Measurements from ENCODE around the gene RFTN1. TPM values are rescaled to one million over a fixed set of nuclear protein-coding genes. Genes with fewer than 3 reads are reported as not detected.

RFTN1 gene
- total and polyA plus RNA-seq, 2 donors (not counting 3 experiments of a cell fraction or from before 2014, with no cell fraction given), result 40.3 to 43.3 TPM

GRCh38 chr3:16554126-16554525, 40.6 kb upstream of the RFTN1 start:
- H3K4me1 ChIP-seq (ENCODE audit: control insufficient read depth, extremely low read depth, insufficient read depth, low read length), result peaks cover 6% of the 10 kb centered on the region
- H3K4me3 ChIP-seq (replicated peaks in 1 of 3; ENCODE audit: insufficient read depth in 1 of 3, low read depth in 1 of 3, low read length in 3 of 3), result no peak overlapping the region
- no peaks in the 10 kb centered on the region for H3K9me3 ChIP-seq (replicated peaks; ENCODE audit: control insufficient read depth, insufficient read depth, low read length)
- ChIA-PET CTCF (interaction anchor here (2.0 to 2.8 kb wide), 2 partner anchors 264 to 287 kb away, joined by 9 to 24 read pairs; no protein-coding TSS in a partner anchor), POLR2A (no interaction called here)
- FAIRE-seq (no peak), DNase-seq (ENCODE audit: low read depth, low spot score) (no peak)
- no peak overlapping the region for H3K9ac ChIP-seq (replicated peaks; ENCODE audit: extremely low read depth, insufficient read depth, low read length)
- peaks cover 3 to 4% of the 10 kb centered on the region in 2 experiments for H3K27me3 ChIP-seq (ENCODE audit: control insufficient read depth in 2 of 2, insufficient read depth in 2 of 2, low read length in 2 of 2)
- no TSS peak for BruUV-seq (replicated peaks)
- H3K36me3 ChIP-seq (ENCODE audit: control insufficient read depth in 2 of 2, extremely low read depth in 1 of 2, insufficient read depth in 2 of 2, low read length in 2 of 2), result no peaks in the 10 kb centered on the region
- H2AFZ ChIP-seq (ENCODE audit: low read depth, low read length), result no peak overlapping the region
- no peak overlapping the region for H3K27ac ChIP-seq (ENCODE audit: insufficient read depth, low read depth, low read length)
- intact Hi-C loops (cut with micrococcal nuclease), result loop anchor here (5.0 kb wide), 1 partner anchor 507 kb away; no protein-coding TSS in a partner anchor
- H3K79me2 ChIP-seq (ENCODE audit: control insufficient read depth, insufficient read depth, low read length), result no peaks in the 10 kb centered on the region
- TF ChIP-seq POLR2A (IDR thresholded peaks at IDR 0.05; ENCODE audit: low read depth, low read length) (no peak), MYC (IDR thresholded peaks at IDR 0.05; ENCODE audit: low read depth, low read length) (no peak), CTCF (IDR thresholded peaks at IDR 0.05; ENCODE audit: extremely low read depth in 1 of 2, insufficient read depth in 1 of 2, low read depth in 1 of 2, low read length in 2 of 2) (no peak), MAX (IDR thresholded peaks at IDR 0.05; ENCODE audit: insufficient read depth, insufficient read length) (no peak), JUN (IDR thresholded peaks at IDR 0.05; ENCODE audit: borderline replicate concordance, insufficient read depth, insufficient read length, low read depth) (no peak), FOS (IDR thresholded peaks at IDR 0.05; ENCODE audit: borderline replicate concordance, insufficient read depth, low read length) (no peak), POLR2AphosphoS5 (IDR thresholded peaks at IDR 0.05; ENCODE audit: insufficient read depth, low read depth, low read length) (no peak)
- H4K20me1 ChIP-seq (replicated peaks; ENCODE audit: control insufficient read depth, extremely low read depth, insufficient read depth, low read length), result no peaks in the 10 kb centered on the region
- dilution Hi-C loops (cut with MboI; ENCODE audit: extremely low pct_ligation_motif_present, low sequenced_read_pairs), result no loop called here
- H3K4me2 ChIP-seq (ENCODE audit: insufficient read depth, low read length), result no peak overlapping the region
- no peaks in the 10 kb centered on the region for H3K9me1 ChIP-seq (replicated peaks; ENCODE audit: control insufficient read depth, extremely low read depth, insufficient read depth, low read length)
